Esophagus muscularis mucosa (tissue), 4 donors: ENCODE measurements around the gene SLC7A8. TPM values are rescaled to one million over a fixed set of nuclear protein-coding genes. Genes with fewer than 3 reads are reported as not detected.

Experiments
- DNase-seq: peaks from one replicate; pipeline ENCODE4 v3.0.0-alpha.2; 2017; ENCODE audit errors: extremely low spot score
- H3K27ac ChIP-seq, 4 donors: fragments of 200-600 bp; sonication (generic); replicated peaks in 1 of 4; 1 replicate in 3 of 4; 2 replicates in 1 of 4; pipeline ENCODE4 v1.5.1; 2016 to 2019; ENCODE audit warnings: mild to moderate bottlenecking in 1 of 4
- H3K27me3 ChIP-seq, 4 donors: fragments of 200-600 bp; sonication (generic); one replicate each; pipeline versions ENCODE4 v1.5.1 to v1.6.0; 2016 to 2019
- H3K36me3 ChIP-seq, 4 donors: fragments of 200-600 bp; sonication (generic); one replicate each; pipeline ENCODE4 v1.5.1; 2016 to 2019
- H3K4me1 ChIP-seq, 4 donors: fragments of 200-600 bp; sonication (generic); one replicate each; pipeline ENCODE4 v1.5.1; 2016 to 2019
- H3K4me3 ChIP-seq, 4 donors: fragments of 200-600 bp; sonication (generic); 1 replicate in 2 of 4; 2 replicates in 2 of 4; pipeline ENCODE4 v1.5.1; 2016 to 2019; ENCODE audit warnings: mild to moderate bottlenecking in 4 of 4, moderate library complexity in 1 of 4
- H3K9me3 ChIP-seq, 4 donors: fragments of 200-600 bp; sonication (generic); 1 replicate in 3 of 4; 2 replicates in 1 of 4; pipeline ENCODE4 v1.5.1; 2016 to 2019
- EP300 ChIP-seq: sonication (generic); formaldehyde crosslinking; IDR thresholded peaks from one replicate; pipeline ENCODE4 v1.6.1; 2017; ENCODE audit warnings: antibody characterized with exemption
- POLR2A ChIP-seq: fragments of 450-650 bp; IDR thresholded peaks from one replicate; pipeline ENCODE4 v1.6.1; 2017; ENCODE audit warnings: antibody characterized with exemption, moderate library complexity, mild to moderate bottlenecking, low read depth
- POLR2AphosphoS5 ChIP-seq, 2 donors: sonication (generic); formaldehyde crosslinking; IDR thresholded peaks; one replicate each; pipeline ENCODE4 v1.6.1; 2017; ENCODE audit warnings: antibody characterized with exemption in 2 of 2
- WGBS: methylation state at CpG from one replicate; pipeline ENCODE4 v1.1.5; 2018; 5-methylcytosine and 5-hydroxymethylcytosine counted together
- intact Hi-C: fragments of 100-400 bp; cut with DNase I; formaldehyde crosslinking; loops from one replicate; pipeline ENCODE4 v1.15.1; 2023
- total RNA-seq, 4 donors: library from RNA; depleted of rRNA; stranded (reverse); fragments of >200 nt; gene quantifications; one replicate each; pipeline versions ENCODE4 v1.1.0 to v1.2.1, GENCODE V29; 2016
- TF ChIP-seq, protein P1 (sequence below), 3 experiments: fragments of 200-600 bp in 2 of 3; fragments of 450-650 bp in 1 of 3; sonication (generic) in 2 of 3; IDR thresholded peaks; one replicate each; pipeline ENCODE4 v1.5.1; 2017 to 2019; ENCODE audit warnings: antibody characterized with exemption in 3 of 3, mild to moderate bottlenecking in 2 of 3, moderate library complexity in 1 of 3

The SLC7A8 gene
- total RNA-seq, 4 donors from 2014 or later: 19.5 to 48.3 (median 32.5) TPM

DNA sequence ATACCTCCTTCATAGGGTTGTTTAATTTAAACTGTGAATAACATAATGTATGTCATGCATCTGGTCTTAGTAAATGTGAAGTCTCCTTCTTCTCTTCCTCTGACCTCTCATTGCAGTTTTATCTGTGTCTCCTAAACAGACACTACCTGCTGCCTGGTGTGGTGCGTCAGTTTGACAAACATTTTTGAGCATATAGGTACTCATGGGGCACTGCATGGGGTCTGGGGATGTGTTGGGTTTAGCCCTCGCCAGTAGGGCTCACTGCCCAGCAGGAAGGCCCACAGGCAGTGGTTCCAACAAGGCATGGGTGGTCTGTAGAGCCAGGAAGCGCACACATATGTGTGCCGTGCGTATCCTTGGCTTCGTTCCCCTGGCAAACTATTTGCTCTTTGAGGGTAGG is 61.4 kb downstream of the SLC7A8 start:
- Histone ChIP-seq H3K4me3 (no peak overlapping the region), H3K4me1 (peaks cover 14 to 33% (median 28%) of the 10 kb centered on the region in 4 donors), H3K36me3 (peaks cover 0 to 10% (median 5%) of the 10 kb centered on the region in 4 donors), H3K9me3 (no peaks in the 10 kb centered on the region), H3K27me3 (peaks cover 0 to 13% (median 0%) of the 10 kb centered on the region in 4 donors), H3K27ac (no peak overlapping the region)
- no peak for DNase-seq
- TF ChIP-seq POLR2A (no peak), EP300 (no peak), POLR2AphosphoS5 (IDR thresholded peaks at IDR 0.05) (no peak)
- TF ChIP-seq, protein P1, sequence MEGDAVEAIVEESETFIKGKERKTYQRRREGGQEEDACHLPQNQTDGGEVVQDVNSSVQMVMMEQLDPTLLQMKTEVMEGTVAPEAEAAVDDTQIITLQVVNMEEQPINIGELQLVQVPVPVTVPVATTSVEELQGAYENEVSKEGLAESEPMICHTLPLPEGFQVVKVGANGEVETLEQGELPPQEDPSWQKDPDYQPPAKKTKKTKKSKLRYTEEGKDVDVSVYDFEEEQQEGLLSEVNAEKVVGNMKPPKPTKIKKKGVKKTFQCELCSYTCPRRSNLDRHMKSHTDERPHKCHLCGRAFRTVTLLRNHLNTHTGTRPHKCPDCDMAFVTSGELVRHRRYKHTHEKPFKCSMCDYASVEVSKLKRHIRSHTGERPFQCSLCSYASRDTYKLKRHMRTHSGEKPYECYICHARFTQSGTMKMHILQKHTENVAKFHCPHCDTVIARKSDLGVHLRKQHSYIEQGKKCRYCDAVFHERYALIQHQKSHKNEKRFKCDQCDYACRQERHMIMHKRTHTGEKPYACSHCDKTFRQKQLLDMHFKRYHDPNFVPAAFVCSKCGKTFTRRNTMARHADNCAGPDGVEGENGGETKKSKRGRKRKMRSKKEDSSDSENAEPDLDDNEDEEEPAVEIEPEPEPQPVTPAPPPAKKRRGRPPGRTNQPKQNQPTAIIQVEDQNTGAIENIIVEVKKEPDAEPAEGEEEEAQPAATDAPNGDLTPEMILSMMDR (IDR thresholded peaks at IDR 0.05): no peak
- 95% methylated on average over 6 of the region's 6 CpGs for WGBS
- intact Hi-C loops: loop anchor here (10.0 kb wide), 1 partner anchor 183 kb away; the partner anchor contains the start of genes BCL2L2 and PPP1R3E

DNA sequence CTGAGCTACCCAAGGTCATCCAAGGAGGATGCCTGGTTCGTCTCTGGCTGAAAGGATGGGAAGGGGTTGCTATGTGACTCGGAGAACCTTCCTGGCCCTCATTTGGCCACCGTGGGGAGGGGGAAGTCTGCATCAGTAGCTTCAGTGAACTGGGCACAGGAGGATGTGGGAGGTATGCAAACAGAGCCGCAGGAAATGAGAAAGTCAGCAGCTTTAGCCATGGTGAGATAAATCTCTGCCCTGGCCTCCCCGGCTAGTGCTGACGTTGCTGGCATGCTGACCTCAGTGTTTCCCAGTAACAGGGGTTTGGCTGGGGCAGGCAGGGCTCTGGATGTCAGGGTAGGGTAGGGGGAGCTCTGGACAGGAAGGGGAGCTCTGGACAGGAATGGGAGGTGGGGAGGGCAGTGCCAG is 62.1 kb downstream of the SLC7A8 start:
- Histone ChIP-seq H3K36me3 (peaks cover 0 to 2% (median under 1%) of the 10 kb centered on the region in 4 donors), H3K27ac (peak overlapping the region in 1 of 4 donors; percentile 48), H3K4me3 (no peak overlapping the region), H3K27me3 (peaks cover 0 to 19% (median 0%) of the 10 kb centered on the region in 4 donors), H3K9me3 (no peaks in the 10 kb centered on the region), H3K4me1 (peaks cover 14 to 29% (median 27%) of the 10 kb centered on the region in 4 donors)
- no peak for DNase-seq
- intact Hi-C loops: loop anchor here (10.0 kb wide), 1 partner anchor 183 kb away; the partner anchor contains the start of genes BCL2L2 and PPP1R3E
- WGBS: 34% methylated on average over 6 of the region's 6 CpGs
- TF ChIP-seq, protein P1 (IDR thresholded peaks at IDR 0.05): no peak
- TF ChIP-seq POLR2A: no peak
- TF ChIP-seq EP300: no peak
- no peak for TF ChIP-seq POLR2AphosphoS5 (IDR thresholded peaks at IDR 0.05)

DNA sequence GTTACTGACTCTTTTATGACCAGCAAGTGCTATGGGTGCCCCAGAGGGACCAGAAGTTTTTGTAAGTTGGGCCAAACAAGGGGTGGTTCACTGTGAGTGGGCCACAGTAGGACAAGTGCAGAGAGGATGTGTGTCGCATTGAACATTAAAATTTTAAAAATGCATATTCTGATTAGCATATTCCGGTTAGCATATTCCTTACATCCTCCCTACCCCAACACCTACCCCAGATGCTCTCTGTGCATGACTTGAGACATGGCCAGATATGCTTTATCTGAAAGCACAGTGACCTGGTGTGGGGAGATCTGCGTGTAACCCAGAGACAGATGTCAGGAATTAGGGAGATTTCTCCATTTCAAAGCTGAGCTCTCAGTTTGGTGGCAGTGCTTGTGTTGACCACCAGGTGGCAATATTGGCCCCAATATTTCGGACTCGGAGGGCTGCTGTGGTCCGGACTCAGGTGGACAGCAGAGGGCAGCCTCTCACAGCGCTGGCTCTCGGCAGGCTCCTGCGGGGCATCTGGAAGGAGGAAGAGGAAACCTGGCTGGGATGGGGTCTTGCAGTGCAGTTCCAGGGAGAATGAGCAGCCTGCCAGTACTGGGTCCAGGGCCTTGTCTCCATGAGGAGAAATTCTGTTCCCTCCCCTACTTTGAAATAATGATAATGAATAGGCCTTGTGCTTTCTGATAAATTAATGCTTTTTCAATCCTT is 62.8 kb downstream of the SLC7A8 start:
- no peaks in the 10 kb centered on the region for H3K36me3 ChIP-seq
- WGBS: 19% methylated on average over 9 of the region's 9 CpGs
- intact Hi-C loops: loop anchor here (1.0 to 10.0 kb wide), 2 partner anchors 67 to 184 kb away; partner anchors contain the start of genes BCL2L2 and PPP1R3E
- DNase-seq: peak; percentile 97
- no peaks in the 10 kb centered on the region for H3K9me3 ChIP-seq
- H3K4me3 ChIP-seq: no peak overlapping the region
- peak overlapping the region in 1 of 4 donors; percentile 48 for H3K27ac ChIP-seq
- TF ChIP-seq EP300 (no peak), POLR2AphosphoS5 (IDR thresholded peaks at IDR 0.05) (peak; percentile 58 to 79)
- TF ChIP-seq, protein P1 (IDR thresholded peaks at IDR 0.05): peak; percentile 100
- H3K27me3 ChIP-seq: peaks cover 0 to 25% (median 0%) of the 10 kb centered on the region in 4 donors
- H3K4me1 ChIP-seq: peaks cover 14 to 22% (median 20%) of the 10 kb centered on the region in 4 donors

DNA sequence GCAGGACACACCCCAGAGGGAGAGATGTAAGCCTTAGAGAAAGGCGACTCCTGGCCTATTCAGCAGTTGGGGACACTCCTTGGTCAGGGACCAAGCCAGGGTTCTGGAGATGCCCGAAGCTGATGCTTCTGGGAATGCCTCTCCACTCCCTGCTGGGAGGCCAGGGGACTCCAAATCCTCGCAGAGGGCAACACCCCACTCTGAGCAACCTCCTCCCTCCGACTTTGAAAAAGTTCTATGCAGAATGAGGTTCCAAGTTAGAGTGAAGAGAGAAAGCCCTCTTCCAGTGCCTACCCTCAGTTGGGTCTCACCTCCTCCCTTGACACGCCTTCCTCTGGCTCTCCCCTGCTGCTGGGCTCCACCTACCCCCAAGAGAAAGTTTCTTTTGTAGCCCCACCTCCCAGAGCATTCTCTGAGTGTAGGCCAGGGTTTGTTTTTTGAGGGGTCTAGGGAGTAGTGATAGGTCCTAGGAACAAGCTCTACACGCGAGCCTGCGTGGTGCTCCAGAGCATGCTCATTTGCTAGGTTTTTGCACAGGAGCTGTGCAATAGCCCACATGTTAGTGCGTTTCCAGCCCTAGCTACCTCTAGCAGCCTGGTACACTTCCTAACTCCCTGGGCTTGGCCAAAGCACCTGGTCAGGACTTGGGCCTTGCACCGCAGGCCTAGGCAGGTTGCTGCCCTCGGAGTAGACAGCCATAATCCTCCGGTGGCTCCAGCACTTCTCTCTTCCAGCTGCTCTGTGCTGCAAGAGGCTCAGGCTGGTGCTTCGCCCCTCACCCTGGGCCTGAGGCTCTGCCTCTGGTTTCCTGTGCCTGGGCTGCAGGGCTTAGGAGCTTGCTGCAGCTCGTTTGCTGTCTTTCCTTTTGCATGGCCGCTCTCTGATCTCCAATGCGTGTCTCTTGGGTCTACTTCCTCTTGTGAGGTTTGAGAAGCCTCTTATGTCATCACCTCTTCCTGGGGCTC is 63.8 kb downstream of the SLC7A8 start:
- H3K4me3 ChIP-seq: no peak overlapping the region
- H3K27me3 ChIP-seq: peaks cover 0 to 36% (median 0%) of the 10 kb centered on the region in 4 donors
- H3K27ac ChIP-seq: no peak overlapping the region
- 76% methylated on average over 16 of the region's 16 CpGs for WGBS
- TF ChIP-seq EP300 (no peak), POLR2AphosphoS5 (IDR thresholded peaks at IDR 0.05) (no peak), POLR2A (no peak)
- TF ChIP-seq, protein P1 (IDR thresholded peaks at IDR 0.05): no peak
- peaks cover 14 to 22% (median 19%) of the 10 kb centered on the region in 4 donors for H3K4me1 ChIP-seq
- DNase-seq: no peak
- no peaks in the 10 kb centered on the region for H3K36me3 ChIP-seq
- no peaks in the 10 kb centered on the region for H3K9me3 ChIP-seq
- intact Hi-C loops: loop anchor here (1.0 to 10.0 kb wide), 2 partner anchors 68 to 185 kb away; partner anchors contain the start of genes BCL2L2 and PPP1R3E
